ENCODE results near the gene IGSF21. TPM values are rescaled to one million over a fixed set of nuclear protein-coding genes. Genes with fewer than 3 reads are reported as not detected.

IGSF21 gene
- total RNA-seq, 4 donors from 2014 or later: 0.11 to 2.6 (median 0.69) TPM

- Histone ChIP-seq H3K9me3 (no peaks in the 10 kb centered on the region), H3K4me1 (no peaks in the 10 kb centered on the region), H3K27ac (no peak overlapping the region), H3K36me3 (no peaks in the 10 kb centered on the region), H3K27me3 (no peaks in the 10 kb centered on the region), H3K4me3 (replicated peaks in 1 of 3) (no peak overlapping the region)
- 73 to 86% methylated on average over 1 to 2 of the region's 2 CpGs for WGBS, 2 donors
- TF ChIP-seq POLR2A (IDR thresholded peaks at IDR 0.05) (no peak), CTCF (IDR thresholded peaks at IDR 0.05) (no peak)
- DNase-seq: no peak
- intact Hi-C loops (cut with DNase I): no loop called here
Measured at GRCh38 chr1:18300376-18300775, 192.8 kb downstream of the IGSF21 start.

GRCh38 chr1:18302788-18303413, 195.3 kb downstream of the IGSF21 start:
- Histone ChIP-seq H3K36me3 (no peaks in the 10 kb centered on the region), H3K27ac (no peak overlapping the region), H3K4me1 (no peaks in the 10 kb centered on the region), H3K9me3 (no peaks in the 10 kb centered on the region), H3K4me3 (replicated peaks in 1 of 3) (no peak overlapping the region), H3K27me3 (no peaks in the 10 kb centered on the region)
- 55 to 60% methylated on average over 5 to 7 of the region's 7 CpGs for WGBS, 2 donors
- DNase-seq: no peak
- TF ChIP-seq POLR2A (IDR thresholded peaks at IDR 0.05): no peak
- peak in 1 of 6 experiments; percentile 30 for TF ChIP-seq CTCF (IDR thresholded peaks at IDR 0.05)
- intact Hi-C loops (cut with DNase I): no loop called here

GRCh38 chr1:18304151-18304869, 196.7 kb downstream of the IGSF21 start:
- H3K27me3 ChIP-seq: no peaks in the 10 kb centered on the region
- no peak for DNase-seq
- H3K36me3 ChIP-seq: no peaks in the 10 kb centered on the region
- no peaks in the 10 kb centered on the region for H3K9me3 ChIP-seq
- no peak for TF ChIP-seq POLR2A (IDR thresholded peaks at IDR 0.05)
- no peak for TF ChIP-seq CTCF (IDR thresholded peaks at IDR 0.05)
- 74 to 81% methylated on average over 6 of the region's 6 CpGs for WGBS, 2 donors
- H3K4me1 ChIP-seq: no peaks in the 10 kb centered on the region
- intact Hi-C loops (cut with DNase I): no loop called here
- H3K4me3 ChIP-seq (replicated peaks in 1 of 3): no peak overlapping the region
- no peak overlapping the region for H3K27ac ChIP-seq

GRCh38 chr1:18305182-18305795, 197.7 kb downstream of the IGSF21 start:
- TF ChIP-seq POLR2A (IDR thresholded peaks at IDR 0.05): no peak
- no peak for TF ChIP-seq CTCF (IDR thresholded peaks at IDR 0.05)
- H3K9me3 ChIP-seq: no peaks in the 10 kb centered on the region
- H3K36me3 ChIP-seq: no peaks in the 10 kb centered on the region
- no peaks in the 10 kb centered on the region for H3K27me3 ChIP-seq
- no peaks in the 10 kb centered on the region for H3K4me1 ChIP-seq
- no peak overlapping the region for H3K27ac ChIP-seq
- no peak overlapping the region for H3K4me3 ChIP-seq (replicated peaks in 1 of 3)
- no peak for DNase-seq
- WGBS, 2 donors: 84 to 91% methylated on average over 3 of the region's 3 CpGs
- intact Hi-C loops (cut with DNase I): no loop called here

Data from thyroid gland (tissue), 4 donors.